ENCODE results near the gene CDT1.

Gene CDT1

DNA sequence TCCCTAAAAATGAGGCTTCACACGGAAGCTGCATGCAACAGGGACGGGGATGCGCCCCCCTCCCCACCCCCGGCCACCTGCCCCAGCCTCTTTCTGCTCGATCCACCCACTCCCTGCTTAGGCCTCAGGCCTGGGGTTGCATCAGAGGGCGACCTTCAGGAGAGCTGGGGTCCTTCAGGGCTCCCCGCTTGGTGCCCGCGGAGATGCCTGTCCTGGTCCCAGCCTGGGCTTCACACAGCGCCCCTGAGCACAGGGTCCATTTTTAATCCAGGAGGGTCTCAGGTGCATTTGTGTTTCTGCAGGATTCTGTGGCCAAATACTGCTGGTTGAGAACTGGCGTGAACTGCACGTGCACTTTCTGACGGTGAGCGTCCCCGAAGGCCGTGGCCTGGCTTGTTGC, 15.5 kb downstream of the CDT1 start:
- TF ChIP-seq, protein P1, sequence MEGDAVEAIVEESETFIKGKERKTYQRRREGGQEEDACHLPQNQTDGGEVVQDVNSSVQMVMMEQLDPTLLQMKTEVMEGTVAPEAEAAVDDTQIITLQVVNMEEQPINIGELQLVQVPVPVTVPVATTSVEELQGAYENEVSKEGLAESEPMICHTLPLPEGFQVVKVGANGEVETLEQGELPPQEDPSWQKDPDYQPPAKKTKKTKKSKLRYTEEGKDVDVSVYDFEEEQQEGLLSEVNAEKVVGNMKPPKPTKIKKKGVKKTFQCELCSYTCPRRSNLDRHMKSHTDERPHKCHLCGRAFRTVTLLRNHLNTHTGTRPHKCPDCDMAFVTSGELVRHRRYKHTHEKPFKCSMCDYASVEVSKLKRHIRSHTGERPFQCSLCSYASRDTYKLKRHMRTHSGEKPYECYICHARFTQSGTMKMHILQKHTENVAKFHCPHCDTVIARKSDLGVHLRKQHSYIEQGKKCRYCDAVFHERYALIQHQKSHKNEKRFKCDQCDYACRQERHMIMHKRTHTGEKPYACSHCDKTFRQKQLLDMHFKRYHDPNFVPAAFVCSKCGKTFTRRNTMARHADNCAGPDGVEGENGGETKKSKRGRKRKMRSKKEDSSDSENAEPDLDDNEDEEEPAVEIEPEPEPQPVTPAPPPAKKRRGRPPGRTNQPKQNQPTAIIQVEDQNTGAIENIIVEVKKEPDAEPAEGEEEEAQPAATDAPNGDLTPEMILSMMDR (IDR thresholded peaks at IDR 0.05; ENCODE audit: low read length): no peak
- TF ChIP-seq EZH2 (IDR thresholded peaks at IDR 0.05; ENCODE audit: borderline replicate concordance, low read length): no peak
- H4K20me1 ChIP-seq (ENCODE audit: insufficient read depth, low read length): no peaks in the 10 kb centered on the region
- H2AFZ ChIP-seq (ENCODE audit: low read length): no peak overlapping the region

DNA sequence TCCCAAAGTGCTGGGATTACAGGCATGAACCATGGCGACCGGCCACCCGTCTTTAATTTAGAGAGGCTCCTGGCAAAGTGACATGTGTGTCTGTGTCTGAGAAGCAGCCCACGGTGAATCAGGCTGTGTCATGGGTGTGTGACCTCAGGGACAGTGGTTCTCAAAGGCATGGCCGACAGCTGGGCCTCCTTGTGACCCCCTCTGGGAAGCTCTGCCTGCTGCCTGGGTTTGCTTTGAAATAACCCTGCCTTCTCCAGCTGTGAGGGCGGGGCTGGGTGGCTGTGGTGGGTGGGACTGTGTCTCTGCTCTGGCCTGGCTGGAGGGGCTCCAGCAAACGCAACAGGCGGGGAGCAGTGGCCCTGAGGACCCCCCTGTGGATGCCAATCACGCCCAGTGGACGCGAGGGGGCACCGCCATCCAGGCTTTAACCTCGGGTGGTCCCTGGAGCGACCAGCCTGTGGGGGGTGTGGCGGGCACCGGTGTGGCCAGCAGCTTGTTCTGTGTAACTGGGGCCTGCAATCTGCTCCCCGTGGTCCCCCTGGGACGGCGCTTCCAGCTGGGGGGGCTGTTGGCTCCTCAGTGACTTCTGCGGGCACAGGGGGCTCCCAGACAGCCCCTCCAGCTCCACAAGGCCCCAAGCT, 16.9 kb downstream of the CDT1 start:
- H4K20me1 ChIP-seq (ENCODE audit: insufficient read depth, low read length): no peaks in the 10 kb centered on the region
- H3K27me3 ChIP-seq (ENCODE audit: insufficient read depth, low read length): peaks cover 7% of the 10 kb centered on the region; the same call in 1 of the 2 replicates
- no peaks in the 10 kb centered on the region for H3K9me2 ChIP-seq (ENCODE audit: low read depth, low read length)
- no peaks in the 10 kb centered on the region for H3K79me2 ChIP-seq (ENCODE audit: insufficient read depth, low read length)
- H3F3A ChIP-seq (ENCODE audit: insufficient read depth, low read length): no peaks in the 10 kb centered on the region
- no peaks in the 10 kb centered on the region for H3K4me1 ChIP-seq (ENCODE audit: insufficient read depth, low read length, severe bottlenecking)
- H2AFZ ChIP-seq (ENCODE audit: low read length): no peak overlapping the region
- H3K4me2 ChIP-seq (ENCODE audit: low read length): no peak overlapping the region
- H3K4me3 ChIP-seq (ENCODE audit: low read depth, low read length, poor library complexity, severe bottlenecking): no peak overlapping the region
- H3K9me3 ChIP-seq (ENCODE audit: low read length): no peaks in the 10 kb centered on the region
- H3K27ac ChIP-seq (ENCODE audit: low read depth, low read length, poor library complexity, severe bottlenecking): no peak overlapping the region
- H3K9ac ChIP-seq (ENCODE audit: low read length): no peak overlapping the region
- TF ChIP-seq, protein P1 (IDR thresholded peaks at IDR 0.05; ENCODE audit: low read length): no peak
- no peak for TF ChIP-seq EZH2 (IDR thresholded peaks at IDR 0.05; ENCODE audit: borderline replicate concordance, low read length)
- H3K36me3 ChIP-seq (ENCODE audit: insufficient read depth, low read length): no peaks in the 10 kb centered on the region

More for the DNA sequence above, 15.5 kb downstream of the CDT1 start:
- Histone ChIP-seq H3K9me3 (ENCODE audit: low read length) (no peaks in the 10 kb centered on the region), H3K9ac (ENCODE audit: low read length) (no peak overlapping the region), H3K36me3 (ENCODE audit: insufficient read depth, low read length) (no peaks in the 10 kb centered on the region), H3K79me2 (ENCODE audit: insufficient read depth, low read length) (no peaks in the 10 kb centered on the region), H3K4me2 (ENCODE audit: low read length) (no peak overlapping the region), H3K9me2 (ENCODE audit: low read depth, low read length) (no peaks in the 10 kb centered on the region), H3K4me1 (ENCODE audit: insufficient read depth, low read length, severe bottlenecking) (no peaks in the 10 kb centered on the region), H3K27ac (ENCODE audit: low read depth, low read length, poor library complexity, severe bottlenecking) (no peak overlapping the region), H3K4me3 (ENCODE audit: low read depth, low read length, poor library complexity, severe bottlenecking) (no peak overlapping the region), H3K27me3 (ENCODE audit: insufficient read depth, low read length) (peaks cover 7% of the 10 kb centered on the region; the same call in 1 of the 2 replicates), H3F3A (ENCODE audit: insufficient read depth, low read length) (no peaks in the 10 kb centered on the region)

- no peak overlapping the region for H3K4me3 ChIP-seq (ENCODE audit: low read depth, low read length, poor library complexity, severe bottlenecking)
- no peaks in the 10 kb centered on the region for H3K4me1 ChIP-seq (ENCODE audit: insufficient read depth, low read length, severe bottlenecking)
- H3K9me3 ChIP-seq (ENCODE audit: low read length): no peaks in the 10 kb centered on the region
- no peaks in the 10 kb centered on the region for H3K36me3 ChIP-seq (ENCODE audit: insufficient read depth, low read length)
- H4K20me1 ChIP-seq (ENCODE audit: insufficient read depth, low read length): no peaks in the 10 kb centered on the region
- peaks cover 7% of the 10 kb centered on the region; the same call in 1 of the 2 replicates for H3K27me3 ChIP-seq (ENCODE audit: insufficient read depth, low read length)
- TF ChIP-seq, protein P1 (IDR thresholded peaks at IDR 0.05; ENCODE audit: low read length): peak; percentile 28; the same call in 1 of the 2 replicates
- no peak for TF ChIP-seq EZH2 (IDR thresholded peaks at IDR 0.05; ENCODE audit: borderline replicate concordance, low read length)
- H3K27ac ChIP-seq (ENCODE audit: low read depth, low read length, poor library complexity, severe bottlenecking): no peak overlapping the region
- H3K9me2 ChIP-seq (ENCODE audit: low read depth, low read length): no peaks in the 10 kb centered on the region
- no peaks in the 10 kb centered on the region for H3F3A ChIP-seq (ENCODE audit: insufficient read depth, low read length)
- H2AFZ ChIP-seq (ENCODE audit: low read length): no peak overlapping the region
- H3K79me2 ChIP-seq (ENCODE audit: insufficient read depth, low read length): no peaks in the 10 kb centered on the region
- no peak overlapping the region for H3K4me2 ChIP-seq (ENCODE audit: low read length)
- H3K9ac ChIP-seq (ENCODE audit: low read length): no peak overlapping the region
Measured at GRCh38 chr16:88821168-88821850, 17.7 kb downstream of the CDT1 start.
